AML-193 (cell line): ENCODE measurements around the gene SCNN1A.

Experiments
- DNase-seq, 2 experiments: peaks; one replicate each; lab custom pipeline; 2025; lab: John Stamatoyannopoulos, UW

SCNN1A gene

DNA sequence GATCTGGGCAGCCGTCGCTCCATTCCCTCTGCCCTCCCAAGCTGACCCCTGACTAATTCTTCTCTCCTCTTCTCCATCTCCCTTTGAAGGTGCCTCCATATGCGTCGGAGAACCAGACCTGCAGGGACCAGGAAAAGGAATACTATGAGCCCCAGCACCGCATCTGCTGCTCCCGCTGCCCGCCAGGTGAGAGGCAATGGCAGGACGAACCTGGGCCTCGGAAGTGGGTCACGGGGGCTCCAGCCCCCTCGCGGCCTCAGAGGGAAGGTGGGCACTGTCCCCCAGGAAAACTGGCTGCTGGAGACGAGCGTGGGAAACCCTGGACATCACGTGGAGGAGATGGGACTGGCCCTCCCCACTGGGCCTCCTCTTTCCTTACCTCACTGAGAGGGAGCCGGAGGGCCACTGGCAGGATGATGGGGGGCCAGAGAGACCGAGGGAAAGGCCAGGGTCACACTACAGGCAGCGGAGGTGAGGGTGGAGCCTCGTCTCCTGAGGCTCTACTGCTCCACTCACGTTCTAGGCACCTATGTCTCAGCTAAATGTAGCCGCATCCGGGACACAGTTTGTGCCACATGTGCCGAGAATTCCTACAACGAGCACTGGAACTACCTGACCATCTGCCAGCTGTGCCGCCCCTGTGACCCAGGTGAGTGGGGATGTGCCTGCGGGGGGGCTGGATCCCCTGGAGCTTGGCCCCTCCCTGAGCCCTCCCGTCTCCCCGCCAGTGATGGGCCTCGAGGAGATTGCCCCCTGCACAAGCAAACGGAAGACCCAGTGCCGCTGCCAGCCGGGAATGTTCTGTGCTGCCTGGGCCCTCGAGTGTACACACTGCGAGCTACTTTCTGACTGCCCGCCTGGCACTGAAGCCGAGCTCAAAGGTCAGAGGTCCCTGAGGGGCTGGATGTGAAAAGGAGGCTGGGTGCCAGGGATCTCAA is 9.4 kb upstream of the SCNN1A start:
- DNase-seq: no peak

DNA sequence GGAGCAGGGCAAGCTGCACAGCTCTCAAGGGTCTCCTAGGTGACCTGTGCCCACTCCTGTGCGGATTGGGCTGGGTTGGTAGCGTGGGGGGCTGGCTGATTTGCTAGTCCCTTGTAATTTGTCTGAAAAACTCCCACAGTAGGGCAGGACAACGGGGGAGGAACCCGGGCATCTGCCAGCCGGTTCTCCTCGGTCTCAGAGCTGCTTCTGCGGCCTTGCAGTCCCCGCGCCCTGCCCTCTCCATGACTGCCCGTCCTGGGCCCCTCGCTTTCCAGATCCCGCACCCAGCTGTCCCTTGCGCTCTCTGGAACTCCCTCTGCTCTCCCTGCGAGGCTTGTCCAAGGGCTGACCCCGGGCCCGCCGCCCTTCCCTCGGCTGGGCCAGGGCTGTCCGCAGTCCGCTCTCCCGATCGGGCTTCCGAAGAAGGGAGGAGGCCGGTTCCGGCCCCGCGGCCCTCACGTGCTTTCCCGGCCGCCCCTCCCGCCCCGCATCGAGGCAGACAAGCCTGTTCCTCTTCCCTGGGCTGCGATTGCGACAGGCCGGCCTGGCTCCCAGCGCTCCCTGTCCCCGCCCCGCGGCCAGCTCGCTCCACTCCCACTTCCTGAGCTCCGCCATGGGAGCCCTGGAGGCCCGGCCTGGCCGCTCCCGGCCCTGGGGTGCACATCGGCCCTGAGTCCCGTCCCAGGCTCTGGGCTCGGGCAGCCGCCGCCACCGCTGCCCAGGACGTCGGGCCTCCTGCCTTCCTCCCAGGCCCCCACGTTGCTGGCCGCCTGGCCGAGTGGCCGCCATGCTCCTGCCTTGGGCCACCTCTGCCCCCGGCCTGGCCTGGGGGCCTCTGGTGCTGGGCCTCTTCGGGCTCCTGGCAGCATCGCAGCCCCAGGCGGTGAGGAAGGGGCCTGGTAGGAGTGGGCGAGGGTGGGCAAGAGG is 8.5 kb upstream of the SCNN1A start, which contains the start of gene LTBR:
Gene LTBR (plus strand): TSS at position 591 of the 927 bp plus-strand sequence. CDS start 197 bp downstream, at position 788.
- no peak for DNase-seq

DNA sequence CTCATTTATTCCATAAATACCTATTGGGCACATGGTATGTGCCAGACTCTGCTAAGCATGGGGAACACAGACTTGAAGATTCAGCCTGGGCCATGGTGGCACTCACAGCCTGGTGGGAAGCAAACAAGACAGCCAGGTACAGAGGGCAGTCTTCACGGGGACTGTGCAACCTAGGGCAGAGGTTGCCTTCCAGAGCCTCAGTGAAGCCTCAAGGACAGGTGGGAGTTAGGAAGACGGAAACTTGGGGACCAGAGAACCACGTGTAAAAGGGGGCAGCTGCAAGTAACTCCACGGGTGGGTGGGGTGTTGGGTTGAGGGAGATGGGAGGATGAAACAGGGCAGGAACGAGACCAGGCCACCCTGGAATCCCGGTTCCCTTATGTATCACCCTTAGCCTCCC is 7.6 kb upstream of the SCNN1A start:
- no peak for DNase-seq

DNA sequence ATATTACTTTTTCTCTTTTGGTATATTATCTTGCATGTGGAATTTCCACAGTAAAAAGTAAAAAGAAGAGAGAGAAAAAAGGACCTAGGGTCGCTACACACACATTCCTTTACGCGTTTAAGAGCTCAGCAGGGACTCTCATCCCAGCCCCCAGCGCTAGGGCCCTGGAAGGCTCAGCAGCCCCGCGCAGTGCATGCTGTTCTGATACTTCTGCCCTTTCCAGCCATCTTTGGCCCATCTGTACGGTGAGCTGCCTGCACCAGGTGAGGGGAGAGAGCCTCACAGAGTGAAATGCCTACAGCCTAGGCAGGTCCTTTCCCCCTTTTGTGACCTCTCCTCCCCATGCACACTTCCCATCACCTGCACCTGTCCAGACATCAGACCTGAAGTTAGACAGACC is 7.0 kb upstream of the SCNN1A start:
- no peak for DNase-seq

DNA sequence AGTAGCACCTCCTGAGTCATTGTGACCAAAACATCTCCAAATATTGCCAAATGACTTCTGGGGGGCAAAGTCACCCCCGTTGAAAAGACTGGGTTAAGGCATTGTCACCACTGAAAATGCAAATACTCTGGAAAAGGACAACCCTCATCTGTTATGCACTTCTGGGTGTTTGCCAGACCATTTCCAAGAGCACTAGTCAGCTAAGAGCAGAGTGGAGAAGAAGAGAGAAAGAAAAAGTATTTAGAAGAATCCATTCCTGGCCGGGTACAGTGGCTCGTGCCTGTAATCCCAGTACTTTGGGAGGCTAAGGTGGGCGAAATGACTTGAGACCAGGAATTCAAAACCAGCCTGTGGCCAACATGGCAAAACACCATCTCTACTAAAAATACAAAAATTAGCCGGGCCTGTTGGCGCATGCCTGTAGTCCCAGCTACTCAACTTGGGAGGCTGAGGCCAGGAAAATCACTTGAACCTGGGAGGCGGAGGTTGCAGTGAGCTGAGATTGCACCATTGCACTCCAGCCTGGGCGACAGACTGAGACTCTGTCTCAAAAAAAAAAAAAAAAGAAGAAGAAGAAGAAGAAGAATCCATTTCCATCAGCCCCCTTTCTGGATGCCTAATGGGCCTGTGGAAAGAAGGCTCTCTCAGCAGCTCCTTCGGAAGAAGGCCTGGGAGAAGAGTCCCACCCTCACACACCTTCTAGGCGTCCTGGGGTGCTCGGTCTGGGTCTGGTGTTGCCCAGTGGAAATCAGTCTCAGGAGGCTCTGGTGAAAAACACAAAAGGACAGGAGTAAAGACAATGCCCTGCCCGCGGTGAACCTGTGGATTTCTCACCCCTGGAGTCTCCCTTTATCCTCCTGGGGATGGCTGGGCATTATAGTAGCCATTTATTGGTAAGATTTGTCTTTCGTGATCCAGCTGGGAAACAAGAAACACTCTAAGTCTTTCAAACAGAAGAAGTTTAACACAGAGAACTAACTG is 5.1 kb upstream of the SCNN1A start:
- no peak for DNase-seq

DNA sequence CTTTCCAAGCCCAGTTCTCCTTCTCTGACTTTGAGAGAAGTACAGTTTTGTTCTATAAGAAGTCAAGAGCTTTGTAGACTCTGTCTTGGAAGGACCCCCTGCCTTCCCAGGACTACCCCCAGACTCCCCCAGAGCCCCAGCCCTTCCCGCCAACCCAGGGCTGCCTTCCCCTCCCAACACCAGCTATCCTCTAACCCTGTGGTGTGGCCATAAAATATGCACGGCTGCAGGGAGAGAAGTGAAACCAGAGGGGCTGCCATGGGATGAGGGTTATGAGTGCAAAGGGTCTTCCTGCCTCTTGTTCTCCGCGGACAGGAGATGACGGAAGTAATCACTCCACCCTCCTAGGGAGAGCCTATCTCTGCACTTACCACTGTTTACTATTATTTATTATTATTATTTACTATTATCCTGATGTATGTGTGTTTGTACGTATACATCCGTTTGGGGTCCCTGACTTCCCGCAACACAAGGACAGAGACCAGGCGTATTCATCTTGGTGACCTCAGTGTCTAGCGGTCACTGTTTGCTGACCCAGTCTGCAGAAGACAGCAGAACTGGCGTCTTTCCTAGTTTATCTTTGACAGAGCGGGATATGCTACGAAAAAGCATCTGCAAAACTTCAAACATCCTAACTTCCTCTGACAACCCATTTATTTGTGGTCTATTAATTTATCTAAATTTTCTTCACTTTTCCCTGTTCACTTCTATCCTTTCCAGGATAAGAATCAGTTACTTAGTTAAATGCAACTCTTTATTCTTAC is 3.5 kb upstream of the SCNN1A start:
- no peak for DNase-seq

DNA sequence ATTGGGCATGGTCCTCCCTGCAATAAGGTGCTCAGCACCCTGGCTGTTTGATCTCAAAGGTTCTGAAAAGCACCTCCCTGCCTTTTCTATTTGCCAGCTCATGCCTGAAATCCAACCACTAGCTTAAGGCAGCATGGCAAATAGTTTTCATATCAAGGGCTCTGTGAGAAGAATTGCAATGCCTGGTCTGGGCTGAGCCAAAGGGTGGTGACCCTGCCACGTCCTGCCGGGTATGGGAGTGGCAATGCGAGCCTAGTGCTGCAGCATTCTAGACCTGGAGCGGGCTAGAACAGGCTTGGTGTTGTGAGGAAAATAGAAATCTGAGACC is 2.3 kb upstream of the SCNN1A start:
- DNase-seq: no peak

DNA sequence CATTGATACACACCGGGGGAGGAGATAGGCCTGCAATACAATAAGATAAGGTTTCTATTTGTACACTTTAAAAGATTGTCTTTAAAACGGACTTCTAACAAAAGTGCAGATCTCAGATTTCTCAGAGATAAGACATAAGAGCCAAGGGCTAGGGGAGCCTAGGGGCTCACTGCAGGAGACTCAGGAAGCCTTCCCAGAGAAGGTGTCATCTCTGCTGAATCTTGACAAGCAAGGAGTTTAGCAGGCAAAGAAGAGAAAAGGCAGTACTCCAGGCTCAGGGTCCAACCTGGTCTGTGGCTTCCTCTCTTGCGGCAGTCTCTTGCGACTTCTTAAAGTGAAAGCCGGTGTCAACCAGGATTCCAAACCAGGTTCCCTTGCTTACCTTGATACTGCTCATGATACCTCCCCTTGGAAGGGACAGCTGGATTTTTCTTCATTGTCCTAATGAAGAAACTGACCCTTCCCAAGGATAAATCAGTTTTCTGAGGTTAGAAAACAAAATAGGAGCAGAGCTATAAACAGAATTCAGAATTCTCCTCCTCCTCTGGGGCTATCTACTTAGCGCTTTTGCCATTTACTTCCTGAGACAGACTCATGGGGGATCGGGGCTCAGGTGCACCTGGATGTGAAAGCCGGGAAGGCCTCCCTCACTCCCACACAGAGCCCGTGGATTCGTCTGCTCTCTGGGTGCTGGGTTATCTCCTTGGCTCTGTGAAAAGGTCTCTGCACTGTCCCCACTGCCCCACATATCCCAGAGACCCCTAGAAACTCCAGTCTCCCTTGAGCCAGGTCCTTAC is 1.7 kb upstream of the SCNN1A start:
- DNase-seq: no peak

DNA sequence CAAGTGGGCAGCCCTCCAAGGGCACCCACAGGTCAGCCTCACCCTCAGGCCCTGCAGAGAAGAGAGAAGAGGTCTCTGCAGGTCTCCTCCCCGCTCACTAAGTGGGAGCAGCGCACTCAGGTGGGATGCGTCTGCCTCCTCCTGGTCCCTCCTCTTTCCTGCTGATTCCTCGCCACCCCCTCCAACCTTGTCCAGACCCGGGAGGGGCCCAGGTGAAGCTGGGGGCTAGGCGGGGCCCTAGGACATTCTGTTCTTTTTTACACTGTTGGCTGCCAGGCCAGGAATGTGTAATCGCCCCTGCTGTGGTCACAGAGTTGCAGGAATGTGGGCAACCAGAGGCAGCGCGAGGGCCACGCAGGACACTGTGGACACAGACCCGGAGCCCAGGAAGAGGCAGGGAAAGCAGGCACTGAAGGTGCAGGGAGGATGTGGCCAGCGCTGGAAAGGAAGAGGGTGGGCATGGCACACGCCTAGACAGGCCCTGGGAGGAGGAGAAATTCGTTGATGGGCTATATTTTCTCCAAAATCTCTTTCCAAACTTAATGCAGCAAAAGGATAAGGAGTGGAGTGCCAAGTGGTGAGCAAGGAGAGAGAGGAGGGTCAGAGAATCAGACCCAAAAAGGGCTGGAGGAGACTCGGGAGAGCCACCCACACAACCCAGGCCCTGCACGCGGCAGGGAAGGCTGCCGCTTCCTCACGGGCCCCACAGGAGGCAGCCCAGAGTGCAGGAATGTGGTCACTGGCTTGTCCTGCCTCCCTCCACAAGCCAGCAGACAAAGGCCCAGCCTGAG is 911 bp upstream of the SCNN1A start:
- DNase-seq: no peak

DNA sequence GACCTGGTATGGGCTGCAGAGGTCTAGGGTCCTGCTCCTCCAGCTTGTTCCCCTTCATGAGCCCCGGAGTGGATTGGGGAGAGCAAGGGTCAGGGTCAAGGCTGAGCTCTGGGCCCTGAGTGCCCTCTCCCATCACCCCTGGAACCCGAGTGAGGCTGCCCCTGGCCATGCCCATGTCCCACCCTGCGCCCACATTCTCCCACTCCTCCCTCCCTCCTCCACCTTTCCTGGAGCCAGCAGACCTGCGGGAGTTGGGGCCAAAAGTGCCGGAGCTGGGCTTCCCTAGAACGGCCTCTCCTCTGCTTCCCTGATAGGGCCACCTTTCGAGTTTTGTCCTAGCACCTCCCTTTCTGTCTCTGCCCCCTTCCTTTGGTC is 590 bp downstream of the SCNN1A start:
- DNase-seq: no peak

DNA sequence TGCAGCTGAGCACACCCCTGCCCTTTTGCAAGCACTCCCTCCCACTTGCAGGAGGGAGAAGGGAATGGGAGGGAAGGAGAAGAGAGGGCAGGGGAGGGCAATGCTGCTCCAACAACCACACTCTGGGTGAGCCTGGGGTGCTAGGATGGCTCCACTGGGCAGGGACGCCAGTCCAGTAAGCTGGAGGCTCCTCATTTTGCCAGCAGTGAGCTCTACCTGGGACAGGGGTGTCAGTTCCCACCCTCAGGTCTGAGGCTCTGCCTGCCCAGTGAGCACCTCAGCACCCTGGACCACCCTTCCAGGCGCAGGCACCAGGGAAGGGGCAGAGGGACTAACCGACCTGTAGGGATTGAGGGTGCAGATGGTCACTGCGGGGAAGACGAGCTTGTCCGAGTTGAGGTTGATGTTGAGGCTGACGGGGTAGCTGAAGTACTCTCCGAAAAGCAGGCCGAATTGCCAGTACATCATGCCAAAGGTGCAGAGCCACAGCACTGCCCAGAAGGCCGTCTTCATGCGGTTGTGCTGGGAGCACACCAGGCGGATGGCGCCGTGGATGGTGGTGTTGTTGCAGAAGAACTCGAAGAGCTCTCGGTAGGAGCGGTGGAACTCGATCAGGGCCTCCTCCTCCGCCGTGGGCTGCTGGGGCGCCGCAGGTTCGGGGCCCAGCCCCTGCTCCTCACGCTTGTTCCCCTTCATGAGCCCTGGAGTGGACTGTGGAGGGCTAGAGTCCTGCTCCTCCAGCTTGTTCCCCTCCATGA is 1.2 kb downstream of the SCNN1A start:
- DNase-seq: no peak

DNA sequence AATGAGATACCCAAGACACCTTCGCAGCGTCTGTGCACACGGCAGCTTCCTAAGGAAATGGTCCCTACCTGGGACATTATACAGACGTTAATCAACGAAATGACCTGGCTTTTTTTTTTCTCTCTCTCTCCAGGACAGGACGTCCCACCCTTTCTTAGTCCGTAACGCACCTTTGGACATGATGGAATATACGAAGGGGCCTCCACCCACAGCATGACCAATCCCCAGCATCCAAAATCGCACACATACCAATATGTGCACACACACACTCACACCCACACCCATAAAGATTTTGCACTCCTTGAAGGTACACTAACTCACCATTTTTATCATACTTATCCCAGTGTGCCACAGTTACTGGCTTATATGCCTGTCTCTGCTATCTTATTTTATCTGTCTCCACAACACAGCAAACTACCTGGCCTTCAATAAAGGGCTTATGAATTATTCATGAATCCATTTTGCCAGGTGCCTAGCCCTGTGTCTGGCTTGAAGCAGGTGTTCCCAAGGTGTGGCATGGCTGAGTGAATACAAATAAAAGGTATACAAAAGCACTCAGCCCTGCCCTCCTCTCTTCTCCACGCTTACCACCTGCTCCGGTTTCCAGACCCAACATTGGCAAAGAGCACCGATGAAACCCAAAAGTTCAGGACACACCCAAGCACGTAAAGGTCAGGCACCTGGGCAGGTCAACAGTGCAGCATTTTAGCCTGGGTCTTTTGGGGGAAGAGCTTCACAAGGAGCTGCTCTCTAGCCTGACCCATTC is 2.2 kb downstream of the SCNN1A start:
- DNase-seq: no peak

DNA sequence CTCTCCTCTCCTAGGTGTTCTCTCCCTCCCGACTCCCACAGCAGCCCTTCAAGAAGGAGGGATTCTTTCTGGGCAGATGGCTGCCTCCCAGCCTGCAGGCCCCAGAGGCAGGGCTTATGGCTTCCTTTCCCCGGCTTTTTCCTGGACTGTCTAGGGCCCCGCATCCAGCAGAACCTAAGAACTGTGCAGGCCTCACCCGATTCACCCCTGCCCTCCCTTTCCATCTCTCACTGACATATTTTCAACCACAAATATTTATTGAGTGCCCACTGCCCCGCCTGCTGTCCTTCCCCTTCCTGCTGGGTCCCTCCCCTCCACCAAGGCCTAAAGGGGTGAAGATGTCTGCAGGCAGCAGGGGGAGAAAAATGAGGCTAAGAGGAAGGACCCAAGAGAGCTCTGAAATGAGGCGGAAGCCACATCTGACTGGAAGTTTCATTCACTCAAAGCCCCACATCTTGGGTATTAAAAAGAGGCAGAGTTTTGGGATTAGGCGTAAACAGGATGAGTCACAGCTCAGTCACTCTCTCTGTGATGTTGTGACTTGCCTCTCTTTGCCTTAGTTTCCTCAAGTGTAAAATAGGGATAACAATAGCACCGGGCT is 2.9 kb downstream of the SCNN1A start:
- DNase-seq: peak; percentile 16 to 24

DNA sequence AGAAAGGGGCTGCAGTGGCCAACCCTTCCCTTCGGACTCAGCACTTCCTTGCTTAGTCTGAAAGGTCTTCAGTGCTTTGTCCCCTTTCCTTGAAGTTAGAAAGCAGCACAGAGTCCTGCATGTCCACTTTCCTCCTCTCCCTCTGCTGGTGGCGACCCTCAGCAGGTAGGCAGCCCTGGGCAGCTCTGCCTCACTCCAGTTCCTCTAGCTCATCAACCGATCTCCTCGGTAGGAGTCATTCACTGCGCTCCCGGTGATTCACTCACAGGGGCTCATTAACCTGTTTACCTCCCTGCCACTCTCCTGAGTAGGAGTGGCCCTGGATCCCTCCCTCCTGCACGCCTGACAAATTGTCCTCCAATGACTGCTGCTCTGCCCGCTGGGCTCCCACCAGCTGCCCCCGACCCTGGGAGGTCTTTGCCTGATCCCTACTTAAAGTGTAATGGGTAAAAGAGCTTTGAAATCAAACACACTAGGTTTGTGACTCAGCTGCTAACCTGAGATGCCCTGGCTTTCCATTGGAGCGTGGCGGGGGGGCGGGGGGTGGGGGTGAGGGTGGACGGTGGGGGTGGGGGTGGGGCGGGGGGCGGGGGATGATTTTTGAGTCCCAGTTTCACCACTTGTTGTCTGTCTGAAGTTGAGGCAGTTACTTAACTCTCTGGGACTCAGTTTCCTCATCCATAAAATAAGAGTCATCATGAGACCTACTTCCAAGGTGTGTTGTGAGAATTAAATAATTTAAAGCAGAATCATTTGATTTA is 4.2 kb downstream of the SCNN1A start:
- DNase-seq: no peak

DNA sequence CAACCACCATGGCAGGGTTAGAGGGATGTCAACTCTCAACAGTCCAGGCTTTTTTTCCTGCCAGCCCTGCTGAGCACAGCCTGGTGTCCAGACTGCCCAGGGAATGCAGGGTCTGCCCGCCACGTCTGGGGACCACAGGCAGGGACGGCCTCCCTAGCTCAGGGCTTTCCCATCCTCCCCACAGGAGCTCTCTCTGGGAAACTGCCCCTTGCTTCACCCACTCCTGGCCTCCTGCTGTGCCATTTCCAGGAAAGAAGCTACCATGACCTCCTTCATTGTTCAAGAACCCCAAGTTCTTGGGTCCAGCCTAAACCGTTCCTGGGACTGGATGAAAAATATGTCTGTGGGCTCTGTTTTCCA is 4.8 kb downstream of the SCNN1A start:
- no peak for DNase-seq

DNA sequence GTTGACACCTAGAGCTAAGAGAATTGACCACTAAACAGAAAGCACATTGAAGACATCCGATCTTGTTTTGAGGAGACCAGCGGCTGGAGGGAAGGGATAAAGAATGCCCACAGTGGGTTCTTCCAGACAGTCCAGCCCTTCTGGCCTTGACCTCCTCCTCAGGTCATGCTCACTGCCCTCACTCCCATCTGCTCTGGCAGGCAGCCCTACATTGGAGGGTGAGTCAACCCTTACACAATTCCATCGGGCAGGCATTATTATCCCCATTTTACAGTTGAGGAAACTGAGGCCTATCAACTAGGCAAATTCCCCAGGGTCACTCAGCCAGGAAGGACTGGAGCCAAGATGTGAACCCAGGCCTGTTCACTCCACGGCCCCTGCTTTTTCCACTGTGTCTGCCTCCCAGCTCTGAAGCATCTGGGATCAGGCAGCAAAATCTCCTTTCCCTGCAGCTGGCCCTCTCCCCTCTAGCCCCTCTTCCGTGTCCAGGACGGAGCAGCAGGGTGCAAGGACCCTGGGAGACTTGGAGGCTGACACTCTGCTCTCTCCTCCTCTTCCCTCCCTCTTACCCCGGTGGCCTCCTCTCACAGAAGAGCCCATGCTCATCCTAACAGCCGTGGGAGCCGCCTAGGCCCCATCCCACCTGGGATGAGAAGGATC is 5.3 kb downstream of the SCNN1A start:
- no peak for DNase-seq
